Caco-2 (cell line): ENCODE data around the gene RRAS2. TPM values are rescaled to one million over a fixed set of nuclear protein-coding genes. Genes with fewer than 3 reads are reported as not detected.

Experiments used
- BruUV-seq: library from RNA; stranded (reverse); fragments of 400-500 nt; replicated peaks from 2 replicates; lab custom pipeline; 2021; lab: Mats Ljungman, UMichigan
- CTCF ChIA-PET: fragments of 300-600 bp; sonication (Branson Sonifier 250); formaldehyde crosslinking; loops from one replicate; lab custom pipeline; 2022; ENCODE audit warnings: antibody characterized with exemption; lab: Charles Lee
- POLR2A ChIA-PET: fragments of 300-600 bp; sonication (Branson Sonifier 250); formaldehyde crosslinking; loops from one replicate; lab custom pipeline; 2022; ENCODE audit warnings: antibody characterized with exemption; lab: Charles Lee
- DNase-seq, 2 experiments: peaks; one replicate each; pipeline versions ENCODE4 v3.0.0 to v3.0.0-alpha.2; 2020 to 2022
- H3K27me3 ChIP-seq: replicated peaks from 2 replicates; pipeline ENCODE4 v1.6.0; 2011; ENCODE audit warnings: low read length; ENCODE audit not compliant: control insufficient read depth, insufficient read depth
- H3K36me3 ChIP-seq: 2 replicates; pipeline ENCODE4 v1.5.1; 2011; ENCODE audit warnings: low read length; ENCODE audit not compliant: control insufficient read depth, insufficient read depth
- H3K4me1 ChIP-seq: fragments of 250-450 bp; sonication (Bioruptor Pico); 2 replicates; pipeline ENCODE4 v1.5.1; 2020; ENCODE audit warnings: mild to moderate bottlenecking
- H3K4me3 ChIP-seq: 2 replicates; pipeline ENCODE4 v1.5.1; 2011; ENCODE audit warnings: low read depth, mild to moderate bottlenecking, control low read depth, low read length
- H3K9me3 ChIP-seq: fragments of 250-450 bp; sonication (Bioruptor Pico); 2 replicates; pipeline ENCODE4 v1.5.1; 2020; ENCODE audit warnings: mild to moderate bottlenecking, moderate library complexity
- H3K27ac Mint-ChIP-seq: one replicate; pipeline ENCODE4 v1.8.0; 2022; ENCODE audit warnings: mixed read lengths; ENCODE audit not compliant: unreplicated experiment
- H3K27me3 Mint-ChIP-seq: one replicate; pipeline ENCODE4 v1.8.0; 2022; ENCODE audit warnings: mixed read lengths; ENCODE audit not compliant: insufficient read depth, unreplicated experiment
- H3K36me3 Mint-ChIP-seq: one replicate; pipeline ENCODE4 v1.8.0; 2022; ENCODE audit warnings: mild to moderate bottlenecking, mixed read lengths; ENCODE audit not compliant: insufficient read depth, unreplicated experiment
- H3K4me1 Mint-ChIP-seq: one replicate; pipeline ENCODE4 v1.8.0; 2022; ENCODE audit warnings: low read depth, mixed read lengths; ENCODE audit not compliant: unreplicated experiment
- H3K4me3 Mint-ChIP-seq: one replicate; pipeline ENCODE4 v1.8.0; 2022; ENCODE audit warnings: mild to moderate bottlenecking, moderate library complexity, mixed read lengths; ENCODE audit not compliant: unreplicated experiment
- H3K9me3 Mint-ChIP-seq: one replicate; pipeline ENCODE4 v1.8.0; 2022; ENCODE audit warnings: mixed read lengths; ENCODE audit not compliant: unreplicated experiment
- CTCF ChIP-seq, 2 experiments: fragments of 200-600 bp in 1 of 2; IDR thresholded peaks; 1 replicate in 1 of 2; 2 replicates in 1 of 2; pipeline versions ENCODE4 v1.5.1 to v1.8.0; 2011 to 2022; ENCODE audit warnings: antibody characterized with exemption in 1 of 2, control low read depth in 1 of 2, inconsistent platforms in 1 of 2, low read depth in 1 of 2, low read length in 1 of 2, mild to moderate bottlenecking in 1 of 2, moderate library complexity in 1 of 2; ENCODE audit not compliant: insufficient read depth in 1 of 2, severe bottlenecking in 1 of 2, unreplicated experiment in 1 of 2
- intact Hi-C: fragments of 100-400 bp; cut with micrococcal nuclease; formaldehyde crosslinking; loops from one replicate; pipeline ENCODE4 v1.10.0; 2022; ENCODE audit not compliant: unreplicated experiment
- total RNA-seq: library from RNA; stranded (reverse); gene quantifications from 2 replicates; pipeline ENCODE4 v1.2.3, GENCODE V29; 2022

The RRAS2 gene
- total RNA-seq, 1 experiment from 2014 or later: 94.7 TPM

DNA sequence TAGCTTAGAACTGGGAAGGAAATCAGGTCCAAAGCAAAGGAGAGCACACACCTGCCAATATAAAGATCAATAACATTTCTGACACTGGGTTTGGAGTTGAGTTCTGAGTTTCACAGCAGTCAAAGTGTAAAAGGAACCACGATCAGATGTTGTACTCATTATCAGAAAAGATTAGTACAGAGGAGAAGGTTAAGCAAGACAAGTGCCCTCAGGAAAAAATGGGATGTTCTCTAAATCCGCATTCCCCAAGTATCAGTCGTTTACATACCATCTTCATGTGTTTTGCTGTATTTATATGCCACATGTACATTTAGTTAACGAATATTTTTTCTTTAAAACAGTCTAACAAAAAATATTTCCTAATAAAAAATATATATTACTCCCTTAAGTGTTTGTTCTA lies 23.0 kb upstream of the RRAS2 start:
- H3K9me3 Mint-ChIP-seq: no peaks in the 10 kb centered on the region
- Histone ChIP-seq H3K4me1 (peaks cover 6% of the 10 kb centered on the region), H3K4me3 (no peak overlapping the region), H3K36me3 (no peaks in the 10 kb centered on the region), H3K9me3 (no peaks in the 10 kb centered on the region), H3K27me3 (no peaks in the 10 kb centered on the region)
- TF ChIP-seq CTCF (IDR thresholded peaks at IDR 0.05; ENCODE audit: insufficient read depth in 1 of 2, low read depth in 1 of 2, low read length in 1 of 2, severe bottlenecking in 1 of 2, unreplicated experiment in 1 of 2): no peak
- no peak overlapping the region for H3K27ac Mint-ChIP-seq
- no peak for DNase-seq
- peaks cover 16% of the 10 kb centered on the region for H3K27me3 Mint-ChIP-seq
- intact Hi-C loops: no loop called here
- H3K36me3 Mint-ChIP-seq: no peaks in the 10 kb centered on the region
- peaks cover 7% of the 10 kb centered on the region for H3K4me1 Mint-ChIP-seq
- peak overlapping the region; percentile 78 for H3K4me3 Mint-ChIP-seq
- ChIA-PET CTCF (interaction anchor here (0.7 kb wide), 1 partner anchor 80 kb away, joined by 3 read pairs; no protein-coding TSS in a partner anchor), POLR2A (no interaction called here)
- no TSS peak for BruUV-seq

- no peaks in the 10 kb centered on the region for H3K9me3 Mint-ChIP-seq
- no peak overlapping the region for H3K27ac Mint-ChIP-seq
- DNase-seq: peak; percentile 40 to 58
- ChIA-PET CTCF (no interaction called here), POLR2A (interaction anchor here (0.6 kb wide), 1 partner anchor 79 kb away, joined by 3 read pairs; no protein-coding TSS in a partner anchor)
- H3K36me3 Mint-ChIP-seq: no peaks in the 10 kb centered on the region
- peaks cover 7% of the 10 kb centered on the region for H3K4me1 Mint-ChIP-seq
- Histone ChIP-seq H3K4me3 (peak overlapping the region; percentile 45), H3K36me3 (no peaks in the 10 kb centered on the region), H3K9me3 (no peaks in the 10 kb centered on the region), H3K4me1 (peaks cover 9% of the 10 kb centered on the region), H3K27me3 (no peaks in the 10 kb centered on the region; the same call in 1 of the 2 replicates)
- no peak for TF ChIP-seq CTCF (IDR thresholded peaks at IDR 0.05; ENCODE audit: insufficient read depth in 1 of 2, low read depth in 1 of 2, low read length in 1 of 2, severe bottlenecking in 1 of 2, unreplicated experiment in 1 of 2)
- intact Hi-C loops: no loop called here
- peaks cover 12% of the 10 kb centered on the region for H3K27me3 Mint-ChIP-seq
- peak overlapping the region; percentile 78 for H3K4me3 Mint-ChIP-seq
- no TSS peak for BruUV-seq
Observed at GRCh38 chr11:14380947-14381561, 22.1 kb upstream of the RRAS2 start.

- BruUV-seq: no TSS peak
- no peak for DNase-seq
Observed at GRCh38 chr11:14380125-14380936, 21.3 kb upstream of the RRAS2 start.

More at GRCh38 chr11:14380125-14380936, 21.3 kb upstream of the RRAS2 start:
- H3K27me3 Mint-ChIP-seq: peaks cover 12% of the 10 kb centered on the region
- ChIA-PET POLR2A (no interaction called here), CTCF (no interaction called here)
- Histone ChIP-seq H3K36me3 (no peaks in the 10 kb centered on the region), H3K4me1 (peaks cover 9% of the 10 kb centered on the region), H3K9me3 (no peaks in the 10 kb centered on the region), H3K4me3 (peak overlapping the region; percentile 45), H3K27me3 (no peaks in the 10 kb centered on the region; the same call in 1 of the 2 replicates)
- H3K4me3 Mint-ChIP-seq: peak overlapping the region; percentile 78
- H3K27ac Mint-ChIP-seq: no peak overlapping the region
- H3K4me1 Mint-ChIP-seq: peaks cover 7% of the 10 kb centered on the region
- intact Hi-C loops: no loop called here
- no peak for TF ChIP-seq CTCF (IDR thresholded peaks at IDR 0.05; ENCODE audit: insufficient read depth in 1 of 2, low read depth in 1 of 2, low read length in 1 of 2, severe bottlenecking in 1 of 2, unreplicated experiment in 1 of 2)
- no peaks in the 10 kb centered on the region for H3K9me3 Mint-ChIP-seq
- H3K36me3 Mint-ChIP-seq: no peaks in the 10 kb centered on the region
